DND-41 (cell line): Measurements from ENCODE around the gene IMPDH2.

Source experiments
- ATAC-seq: fragments of 200-7000 bp; cut with Tn5 transposase; 3 replicates; pipeline ENCODE4 v1.9.1; 2021; ENCODE audit warnings: low read depth; ENCODE audit not compliant: insufficient read depth
- DNase-seq: peaks from one replicate; pipeline ENCODE4 v3.0.0-alpha.2; 2020
- H2AFZ ChIP-seq: 2 replicates; pipeline ENCODE4 v1.6.0; 2012; ENCODE audit warnings: low read depth, low read length
- H3K27ac ChIP-seq: 2 replicates; pipeline ENCODE4 v1.5.1; 2012; ENCODE audit warnings: low read length, inconsistent platforms
- H3K27me3 ChIP-seq: fragments of 200-600 bp; sonication (generic); 2 replicates; pipeline ENCODE4 v1.6.0; 2012; ENCODE audit warnings: low read length, mild to moderate bottlenecking, inconsistent platforms; ENCODE audit not compliant: insufficient read depth, poor library complexity
- H3K36me3 ChIP-seq: 2 replicates; pipeline ENCODE4 v1.5.1; 2012; ENCODE audit warnings: low read length, inconsistent platforms; ENCODE audit not compliant: insufficient read depth
- H3K4me1 ChIP-seq: 2 replicates; pipeline ENCODE4 v1.5.1; 2012; ENCODE audit warnings: mild to moderate bottlenecking, low read length; ENCODE audit not compliant: insufficient read depth
- H3K4me2 ChIP-seq: 2 replicates; pipeline ENCODE4 v1.6.0; 2012; ENCODE audit warnings: mild to moderate bottlenecking, moderate library complexity, low read length, inconsistent platforms; ENCODE audit not compliant: insufficient read depth
- H3K4me3 ChIP-seq, 2 experiments: fragments of 200-600 bp in 1 of 2; shearing (Covaris generic) in 1 of 2; 2 replicates each; pipeline ENCODE4 v1.5.1; 2012 to 2016; ENCODE audit warnings: inconsistent platforms in 2 of 2, low read length in 2 of 2, mild to moderate bottlenecking in 2 of 2, low read depth in 1 of 2, moderate library complexity in 1 of 2
- H3K79me2 ChIP-seq: 2 replicates; pipeline ENCODE4 v1.6.0; 2012; ENCODE audit warnings: low read length, inconsistent platforms; ENCODE audit not compliant: insufficient read depth
- H3K9ac ChIP-seq: 2 replicates; pipeline ENCODE4 v1.6.0; 2012; ENCODE audit warnings: low read depth, mild to moderate bottlenecking, inconsistent platforms, low read length, moderate library complexity
- H3K9me3 ChIP-seq: 2 replicates; pipeline ENCODE4 v1.5.1; 2012; ENCODE audit warnings: low read length, moderate library complexity, mild to moderate bottlenecking, inconsistent platforms; ENCODE audit not compliant: insufficient read depth, severe bottlenecking
- H4K20me1 ChIP-seq: 2 replicates; pipeline ENCODE4 v1.6.0; 2012; ENCODE audit warnings: low read length; ENCODE audit not compliant: insufficient read depth
- CTCF ChIP-seq: IDR thresholded peaks from 2 replicates; pipeline ENCODE4 v1.5.1; 2012; ENCODE audit warnings: borderline replicate concordance, low read length, moderate library complexity, mild to moderate bottlenecking; ENCODE audit not compliant: poor library complexity, severe bottlenecking; ENCODE audit errors: extremely low read depth
- EZH2 ChIP-seq: IDR thresholded peaks from 3 replicates; pipeline ENCODE4 v1.6.1; 2012; ENCODE audit warnings: borderline replicate concordance, low read depth, mild to moderate bottlenecking, moderate library complexity, low read length, inconsistent platforms; ENCODE audit not compliant: severe bottlenecking

IMPDH2 gene

DNA sequence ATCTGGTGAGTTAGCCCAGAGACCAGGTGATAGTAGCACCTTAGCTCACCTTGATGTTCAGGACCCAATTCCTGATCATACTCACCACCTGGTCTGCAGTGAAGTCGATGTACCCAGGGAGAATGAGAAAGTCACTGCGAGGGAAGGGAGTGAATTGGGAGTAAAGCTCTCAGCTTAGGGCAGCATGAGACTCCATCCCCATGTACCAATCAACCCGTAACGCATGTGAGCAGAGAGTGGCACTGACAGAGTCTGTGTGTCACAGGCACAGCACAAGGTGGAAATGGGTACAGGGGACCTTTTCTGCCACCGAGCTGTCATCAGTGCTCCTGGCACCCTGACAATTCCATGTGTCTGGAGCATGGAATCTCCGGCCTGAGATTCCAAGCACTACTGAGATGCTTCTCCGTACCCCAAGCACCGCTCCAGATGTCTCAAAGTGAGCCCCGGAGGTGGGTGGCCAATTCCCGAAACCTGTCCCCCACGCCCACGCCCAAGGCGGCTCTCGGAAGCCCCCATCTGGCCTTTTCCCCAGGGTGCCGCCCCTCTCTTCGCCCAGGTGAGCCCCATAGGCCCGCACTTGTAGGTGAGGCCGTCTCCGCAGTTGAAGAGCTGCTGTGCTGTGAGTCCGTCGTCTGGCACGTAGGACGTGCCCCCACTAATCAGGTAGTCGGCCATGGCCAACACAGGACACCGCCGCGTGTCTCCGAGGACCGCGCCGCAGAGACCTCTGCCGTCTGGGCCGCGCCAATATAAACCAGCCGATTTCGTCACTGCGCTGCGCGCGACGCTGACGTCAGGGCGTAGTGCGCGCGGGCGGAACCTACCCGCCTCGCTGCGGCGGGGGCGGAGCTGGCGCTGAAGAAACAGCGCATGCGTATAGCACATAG lies at the start of gene IMPDH2:
TSS of gene IMPDH2 (minus strand) at position 726 of the 890 bp plus-strand sequence. CDS start at position 678, 48 bp downstream.
- DNase-seq (peak; percentile 93), ATAC-seq (peak; percentile 86)
- Histone ChIP-seq H2AFZ (peak within 1 kb of the TSS; percentile 92), H3K4me3 (peak within 1 kb of the TSS; percentile 67 to 79), H3K36me3 (peaks cover 80% of the 10 kb centered on the region), H3K9me3 (no peaks in the 10 kb centered on the region), H4K20me1 (peaks cover 17% of the 10 kb centered on the region; the same call in 1 of the 2 replicates), H3K27ac (peak within 1 kb of the TSS; percentile 88), H3K79me2 (peaks cover 53% of the 10 kb centered on the region), H3K9ac (peak within 1 kb of the TSS; percentile 87), H3K27me3 (no peaks in the 10 kb centered on the region), H3K4me2 (peak within 1 kb of the TSS; percentile 86), H3K4me1 (peaks cover 55% of the 10 kb centered on the region)
- TF ChIP-seq CTCF (peak; percentile 34), EZH2 (no peak)

DNA sequence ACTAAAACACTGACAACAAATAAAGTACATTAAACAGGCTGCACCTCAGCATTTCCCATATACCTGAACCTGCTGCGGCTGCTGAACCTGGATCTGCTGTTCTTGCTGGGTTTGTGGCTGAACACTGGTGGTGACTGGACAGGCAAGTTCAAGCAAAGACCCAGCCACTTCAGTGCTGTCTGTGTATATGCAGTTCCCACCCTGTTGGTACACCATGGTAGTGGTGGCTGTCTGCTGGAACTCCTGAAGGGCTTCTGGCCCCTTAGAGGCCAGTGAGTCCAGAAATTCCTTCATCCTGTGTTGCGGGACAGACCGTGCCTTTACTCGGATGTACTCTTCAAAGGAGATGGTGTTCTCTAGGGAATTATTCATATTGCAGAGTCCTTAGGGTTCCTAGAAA lies 47.4 kb upstream of the IMPDH2 start:
- H3K79me2 ChIP-seq, result peaks cover 87% of the 10 kb centered on the region
- no peak overlapping the region for H3K4me3 ChIP-seq
- peaks cover 41% of the 10 kb centered on the region for H4K20me1 ChIP-seq
- H3K36me3 ChIP-seq, result peaks cover 75% of the 10 kb centered on the region
- TF ChIP-seq EZH2, result no peak
- TF ChIP-seq CTCF, result no peak
- no peaks in the 10 kb centered on the region for H3K4me1 ChIP-seq
- no peak overlapping the region for H2AFZ ChIP-seq
- no peaks in the 10 kb centered on the region for H3K9me3 ChIP-seq
- no peak for ATAC-seq
- DNase-seq, result no peak
- H3K9ac ChIP-seq, result no peak overlapping the region
- no peak overlapping the region for H3K27ac ChIP-seq
- no peaks in the 10 kb centered on the region for H3K27me3 ChIP-seq
- no peak overlapping the region for H3K4me2 ChIP-seq

- DNase-seq (no peak), ATAC-seq (no peak)
- no peak overlapping the region for H3K27ac ChIP-seq
- H3K4me2 ChIP-seq, result no peak overlapping the region
- H2AFZ ChIP-seq, result no peak overlapping the region
- H3K27me3 ChIP-seq, result no peaks in the 10 kb centered on the region
- peaks cover 41% of the 10 kb centered on the region for H4K20me1 ChIP-seq
- no peak for TF ChIP-seq CTCF
- TF ChIP-seq EZH2, result no peak
- H3K36me3 ChIP-seq, result peaks cover 80% of the 10 kb centered on the region
- H3K9me3 ChIP-seq, result no peaks in the 10 kb centered on the region
- H3K4me3 ChIP-seq, result no peak overlapping the region
- H3K4me1 ChIP-seq, result no peaks in the 10 kb centered on the region
- H3K9ac ChIP-seq, result no peak overlapping the region
- H3K79me2 ChIP-seq, result peaks cover 87% of the 10 kb centered on the region
These were observed 46.9 kb upstream of the IMPDH2 start for GRCh38 chr3:49076116-49076515.
